IPS-11a (cell line): ENCODE measurements around the gene MRS2.
A peak's percentile ranks its signal among the peaks of the same experiment; 100 is the strongest.
"Not testable (repeated sequence)": the region's sequence is repeated elsewhere in the genome, so short reads cannot be mapped to it uniquely, and the experiment has no call there.

Experiments
- H3K4me3 ChIP-seq: one replicate; pipeline ENCODE4 v1.5.1; 2013; ENCODE audit warnings: low read depth, low read length, control low read depth

Gene MRS2

GRCh38 chr6:24402697-24403500 is at the start of gene MRS2:
TSS of gene MRS2 (plus strand) at chr6:24402936. CDS start at chr6:24403047, 111 bp downstream.
- H3K4me3 ChIP-seq, result peak within 1 kb of the TSS; percentile 95

GRCh38 chr6:24353861-24354260 is 48.9 kb upstream of the MRS2 start:
- H3K4me3 ChIP-seq, result no peak overlapping the region

GRCh38 chr6:24355393-24355792 is 47.3 kb upstream of the MRS2 start:
- H3K4me3 ChIP-seq, result no peak overlapping the region

- no peak overlapping the region for H3K4me3 ChIP-seq
Measured at GRCh38 chr6:24356310-24356973, 46.3 kb upstream of the MRS2 start.

- H3K4me3 ChIP-seq, result peak within 1 kb of the TSS; percentile 24
Measured at GRCh38 chr6:24357336-24358218, 45.2 kb upstream of the MRS2 start, which contains the start of gene DCDC2. TSS of gene DCDC2 (minus strand) at chr6:24358059. CDS start at chr6:24357750, 309 bp downstream.

- H3K4me3 ChIP-seq, result no peak overlapping the region
Measured at GRCh38 chr6:24358219-24358821, 44.4 kb upstream of the MRS2 start.

GRCh38 chr6:24359640-24360454 is 42.9 kb upstream of the MRS2 start:
- peak overlapping the region; percentile 44 for H3K4me3 ChIP-seq

- H3K4me3 ChIP-seq, result not testable (repeated sequence)
Measured at GRCh38 chr6:24362363-24362762, 40.4 kb upstream of the MRS2 start.

GRCh38 chr6:24365103-24365633 is 37.6 kb upstream of the MRS2 start:
- not testable (repeated sequence) for H3K4me3 ChIP-seq

GRCh38 chr6:24374612-24375011 is 28.1 kb upstream of the MRS2 start:
- no peak overlapping the region for H3K4me3 ChIP-seq

GRCh38 chr6:24376871-24377270 is 25.9 kb upstream of the MRS2 start:
- H3K4me3 ChIP-seq, result no peak overlapping the region

- H3K4me3 ChIP-seq, result no peak overlapping the region
Measured at GRCh38 chr6:24378473-24379097, 24.2 kb upstream of the MRS2 start.

GRCh38 chr6:24381476-24382219 is 21.1 kb upstream of the MRS2 start:
- no peak overlapping the region for H3K4me3 ChIP-seq

GRCh38 chr6:24382220-24382540 is 20.6 kb upstream of the MRS2 start:
- no peak overlapping the region for H3K4me3 ChIP-seq

- not testable (repeated sequence) for H3K4me3 ChIP-seq
Measured at GRCh38 chr6:24382891-24383494, 19.7 kb upstream of the MRS2 start.

- H3K4me3 ChIP-seq, result not testable (repeated sequence)
Measured at GRCh38 chr6:24384369-24385130, 18.2 kb upstream of the MRS2 start.

GRCh38 chr6:24385536-24386269 is 17.0 kb upstream of the MRS2 start:
- H3K4me3 ChIP-seq, result no peak overlapping the region
